Activated T-cell treated with anti-CD3 and anti-CD28 coated beads, Interleukin-2, amount 50 U/mL, for 4 hours (primary cell): ENCODE measurements around the gene B3GALT4. TPM values are rescaled to one million over a fixed set of nuclear protein-coding genes. Genes with fewer than 3 reads are reported as not detected.

Experiments
- ATAC-seq, 2 donors: fragments of 200-7000 bp; cut with Tn5 transposase; one replicate each; pipeline ENCODE4 v1.10.0; 2021
- DNase-seq: peaks from one replicate; pipeline ENCODE4 v3.0.0-alpha.2; 2020
- H3K27me3 Mint-ChIP-seq: one replicate; pipeline ENCODE4 v1.8.0; 2021; ENCODE audit warnings: low read depth, mixed read lengths
- H3K36me3 Mint-ChIP-seq: one replicate; pipeline ENCODE4 v1.8.0; 2022; ENCODE audit warnings: mixed read lengths; ENCODE audit not compliant: insufficient read depth
- H3K4me1 Mint-ChIP-seq: one replicate; pipeline ENCODE4 v1.8.0; 2021; ENCODE audit warnings: low read depth, mixed read lengths
- H3K4me3 Mint-ChIP-seq: one replicate; pipeline ENCODE4 v1.8.0; 2021; ENCODE audit warnings: mild to moderate bottlenecking, moderate library complexity, mixed read lengths
- H3K9me3 Mint-ChIP-seq: one replicate; pipeline ENCODE4 v1.8.0; 2021; ENCODE audit warnings: mixed read lengths
- total RNA-seq, 3 donors: library from RNA; stranded (reverse); gene quantifications; one replicate each; pipeline ENCODE4 v1.2.1, GENCODE V29; 2021

The B3GALT4 gene
- total RNA-seq, 3 donors from 2014 or later, result 2.6 to 3.8 (median 3.7) TPM

- Mint-ChIP-seq H3K36me3 (peaks cover 21% of the 10 kb centered on the region), H3K4me3 (peak overlapping the region; percentile 98), H3K9me3 (no peaks in the 10 kb centered on the region), H3K27me3 (no peaks in the 10 kb centered on the region), H3K4me1 (peaks cover 73% of the 10 kb centered on the region)
- no peak for DNase-seq
- ATAC-seq, result no peak
These were observed 43.6 kb downstream of the B3GALT4 start for GRCh38 chr6:33320315-33321181.

DNA sequence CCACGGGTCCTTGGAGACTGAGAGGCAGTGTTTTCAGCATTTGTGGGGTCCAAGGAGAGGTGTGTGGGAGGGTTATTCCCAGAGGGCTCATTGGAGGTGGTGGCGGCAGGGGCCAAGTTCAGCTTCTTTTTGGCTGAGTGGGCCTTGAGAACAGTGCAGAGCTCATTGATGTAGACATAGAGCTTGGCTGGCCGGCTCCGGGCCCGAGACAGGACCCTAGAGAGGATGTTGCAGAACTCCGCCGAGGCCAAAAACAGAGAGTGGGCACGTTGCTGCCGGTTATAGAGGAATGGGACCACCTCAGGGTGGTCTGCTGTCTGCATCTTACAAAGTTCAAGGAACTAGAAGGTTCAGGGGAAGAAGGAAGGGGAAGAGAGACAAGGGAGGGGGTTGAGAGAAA lies 44.3 kb downstream of the B3GALT4 start:
- peak overlapping the region; percentile 98 for H3K4me3 Mint-ChIP-seq
- H3K36me3 Mint-ChIP-seq, result peaks cover 21% of the 10 kb centered on the region
- no peak for ATAC-seq
- DNase-seq, result no peak
- H3K4me1 Mint-ChIP-seq, result peaks cover 67% of the 10 kb centered on the region
- no peaks in the 10 kb centered on the region for H3K27me3 Mint-ChIP-seq
- no peaks in the 10 kb centered on the region for H3K9me3 Mint-ChIP-seq

GRCh38 chr6:33323623-33323948 lies 46.7 kb downstream of the B3GALT4 start:
- H3K27me3 Mint-ChIP-seq, result no peaks in the 10 kb centered on the region
- H3K4me3 Mint-ChIP-seq, result peak overlapping the region; percentile 98
- no peak for ATAC-seq
- no peaks in the 10 kb centered on the region for H3K9me3 Mint-ChIP-seq
- DNase-seq, result no peak
- peaks cover 19% of the 10 kb centered on the region for H3K36me3 Mint-ChIP-seq
- peaks cover 50% of the 10 kb centered on the region for H3K4me1 Mint-ChIP-seq

DNA sequence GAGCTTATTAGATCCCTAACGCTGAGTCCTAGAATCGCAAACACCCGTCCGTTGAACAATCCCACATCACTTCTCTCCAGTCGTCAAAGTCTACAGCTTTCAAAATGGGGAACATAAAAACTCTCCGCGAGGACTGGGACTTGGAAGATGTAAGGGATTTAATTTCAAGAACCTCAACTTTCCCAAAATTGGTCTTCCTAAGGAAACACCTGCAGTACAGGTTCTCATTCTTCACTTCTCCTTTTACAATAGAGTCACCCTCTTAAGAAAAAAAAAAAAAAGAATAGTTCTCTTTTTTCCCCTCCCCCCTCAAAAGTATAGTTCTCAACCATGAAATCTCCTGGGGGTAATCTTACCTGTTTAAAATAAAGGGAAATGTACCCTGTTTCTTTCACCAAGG lies 47.2 kb downstream of the B3GALT4 start:
- peak overlapping the region; percentile 98 for H3K4me3 Mint-ChIP-seq
- ATAC-seq, result no peak
- H3K4me1 Mint-ChIP-seq, result peaks cover 44% of the 10 kb centered on the region
- H3K27me3 Mint-ChIP-seq, result no peaks in the 10 kb centered on the region
- peaks cover 16% of the 10 kb centered on the region for H3K36me3 Mint-ChIP-seq
- no peaks in the 10 kb centered on the region for H3K9me3 Mint-ChIP-seq
- no peak for DNase-seq

Other genes starting within 250 kb of the B3GALT4 start
- 10 to 100 TPM; 18.0 to 31.5 (median 19.8) TPM for gene HLA-DPA1, start 203.5 kb upstream of the B3GALT4 start, total RNA-seq
- gene HLA-DPB1, start 201.1 kb upstream of the B3GALT4 start, total RNA-seq, result 1 to 10 TPM; 6.0 to 9.8 (median 6.3) TPM
- gene COL11A2, start 84.7 kb upstream of the B3GALT4 start, total RNA-seq, result under 1 TPM; 0.48 to 0.98 (median 0.60) TPM
- 10 to 100 TPM; 55.2 to 62.3 (median 60.8) TPM for gene RXRB, start 76.5 kb upstream of the B3GALT4 start, total RNA-seq
- 10 to 100 TPM; 68.7 to 78.3 (median 72.1) TPM for gene SLC39A7, start 76.3 kb upstream of the B3GALT4 start, total RNA-seq
- gene HSD17B8, start 72.5 kb upstream of the B3GALT4 start, total RNA-seq, result 10 to 100 TPM; 11.7 to 20.1 (median 19.4) TPM
- gene RING1, start 68.6 kb upstream of the B3GALT4 start, total RNA-seq, result 10 to 100 TPM; 64.7 to 66.5 (median 66.3) TPM
- gene VPS52, start 5.2 kb upstream of the B3GALT4 start, total RNA-seq, result 10 to 100 TPM; 51.2 to 65.4 (median 63.5) TPM
- gene RPS18, start 5.0 kb upstream of the B3GALT4 start, total RNA-seq, result 1,000 to 10,000 TPM; 4,231 to 4,415 (median 4,409) TPM
- gene WDR46, start 12.1 kb downstream of the B3GALT4 start, total RNA-seq, result 100 to 1,000 TPM; 188 to 198 (median 197) TPM
- gene PFDN6, start 12.5 kb downstream of the B3GALT4 start, total RNA-seq, result 100 to 1,000 TPM; 153 to 157 (median 153) TPM
- gene RGL2, start 21.8 kb downstream of the B3GALT4 start, total RNA-seq, result 10 to 100 TPM; 11.6 to 15.8 (median 15.4) TPM
- gene TAPBP, start 37.0 kb downstream of the B3GALT4 start, total RNA-seq, result 100 to 1,000 TPM; 265 to 315 (median 301) TPM
- 1 to 10 TPM; 6.1 to 9.4 (median 8.9) TPM for gene ZBTB22, start 40.6 kb downstream of the B3GALT4 start, total RNA-seq
- gene DAXX, start 45.8 kb downstream of the B3GALT4 start, total RNA-seq, result 10 to 100 TPM; 73.6 to 88.5 (median 81.5) TPM
- gene KIFC1, start 114.7 kb downstream of the B3GALT4 start, total RNA-seq, result 1 to 10 TPM; 7.3 to 8.3 (median 7.4) TPM
- 10 to 100 TPM; 24.4 to 29.4 (median 26.8) TPM for gene PHF1, start 133.9 kb downstream of the B3GALT4 start, total RNA-seq
- 10 to 100 TPM; 76.6 to 84.5 (median 79.2) TPM for gene CUTA, start 141.0 kb downstream of the B3GALT4 start, total RNA-seq
- gene SYNGAP1, start 142.9 kb downstream of the B3GALT4 start, total RNA-seq, result 10 to 100 TPM; 18.6 to 23.4 (median 20.2) TPM
- 10 to 100 TPM; 22.9 to 23.4 (median 22.9) TPM for gene ZBTB9, start 177.5 kb downstream of the B3GALT4 start, total RNA-seq